DMS 273 (cell line): ENCODE data around the gene PPARD.
"Not testable (repeated sequence)": the region's sequence is repeated elsewhere in the genome, so short reads cannot be mapped to it uniquely, and the experiment has no call there.

Experiments used
- DNase-seq: peaks from one replicate; lab custom pipeline; 2025; ENCODE audit not compliant: unreplicated experiment; lab: John Stamatoyannopoulos, UW

The PPARD gene

DNA sequence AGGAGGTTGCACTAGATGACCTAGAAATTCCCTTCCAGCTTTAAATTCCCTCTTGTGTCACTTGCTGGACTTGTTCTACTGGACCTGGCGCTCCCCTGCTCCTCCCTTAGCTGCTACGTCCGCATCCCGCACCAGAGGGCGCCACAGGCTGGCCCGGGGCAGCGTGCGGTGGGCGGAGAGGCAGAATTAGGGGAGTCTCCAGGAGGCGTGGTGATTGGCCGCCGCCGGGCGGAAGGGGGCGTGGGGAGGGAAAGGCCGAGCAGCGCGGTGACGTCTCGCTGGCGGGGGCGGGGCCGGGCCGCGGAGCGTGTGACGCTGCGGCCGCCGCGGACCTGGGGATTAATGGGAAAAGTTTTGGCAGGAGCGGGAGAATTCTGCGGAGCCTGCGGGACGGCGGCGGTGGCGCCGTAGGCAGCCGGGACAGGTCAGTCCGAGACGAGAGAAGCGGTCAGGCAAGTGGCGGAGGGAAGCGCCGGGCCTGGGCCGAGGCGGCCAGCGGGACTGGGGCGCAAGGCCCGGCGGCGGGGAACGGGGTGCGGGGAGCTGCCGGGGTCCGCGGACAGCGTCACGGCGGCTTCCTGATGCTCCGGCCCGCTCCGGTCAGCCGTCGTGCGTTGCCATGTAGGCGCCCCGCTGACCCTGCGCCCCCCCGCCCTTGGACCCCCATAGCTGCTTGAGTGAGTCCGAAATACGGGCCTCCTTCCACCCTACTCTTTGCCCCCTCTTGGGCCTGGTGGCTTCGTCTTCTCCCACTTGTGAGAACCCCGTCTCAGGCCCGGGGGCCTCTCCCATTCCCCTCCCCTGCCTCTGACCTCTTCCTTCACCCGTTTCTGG, at the start of gene PPARD:
TSS of gene PPARD (plus strand) at position 301 of the 834 bp plus-strand sequence. CDS start 68,530 bp downstream, outside the sequence.
- DNase-seq: peak; percentile 99

DNA sequence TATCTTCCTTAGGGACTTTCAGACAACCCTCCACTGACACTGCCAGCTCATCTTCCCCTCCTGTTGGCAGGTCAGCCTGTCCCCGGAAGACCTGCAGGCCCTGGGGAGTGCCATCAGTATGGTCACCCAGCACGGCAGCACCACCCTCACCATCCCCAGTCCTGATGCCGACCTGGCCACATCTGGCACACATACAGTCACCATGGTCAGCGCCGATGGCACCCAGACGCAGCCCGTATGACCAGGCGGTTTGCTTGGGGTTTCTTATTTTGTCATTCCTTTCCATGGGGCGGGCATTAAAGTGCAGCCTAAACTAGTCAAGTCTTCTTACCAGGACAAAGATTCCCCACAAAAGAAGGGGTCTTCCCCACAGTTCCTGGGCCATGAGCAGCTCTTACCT, 48.7 kb upstream of the PPARD start:
- DNase-seq: no peak

GRCh38 chr6:35294308-35294945, 47.9 kb upstream of the PPARD start:
- peak; percentile 60 for DNase-seq

- no peak for DNase-seq
Measured at GRCh38 chr6:35295036-35295435, 47.3 kb upstream of the PPARD start.

DNA sequence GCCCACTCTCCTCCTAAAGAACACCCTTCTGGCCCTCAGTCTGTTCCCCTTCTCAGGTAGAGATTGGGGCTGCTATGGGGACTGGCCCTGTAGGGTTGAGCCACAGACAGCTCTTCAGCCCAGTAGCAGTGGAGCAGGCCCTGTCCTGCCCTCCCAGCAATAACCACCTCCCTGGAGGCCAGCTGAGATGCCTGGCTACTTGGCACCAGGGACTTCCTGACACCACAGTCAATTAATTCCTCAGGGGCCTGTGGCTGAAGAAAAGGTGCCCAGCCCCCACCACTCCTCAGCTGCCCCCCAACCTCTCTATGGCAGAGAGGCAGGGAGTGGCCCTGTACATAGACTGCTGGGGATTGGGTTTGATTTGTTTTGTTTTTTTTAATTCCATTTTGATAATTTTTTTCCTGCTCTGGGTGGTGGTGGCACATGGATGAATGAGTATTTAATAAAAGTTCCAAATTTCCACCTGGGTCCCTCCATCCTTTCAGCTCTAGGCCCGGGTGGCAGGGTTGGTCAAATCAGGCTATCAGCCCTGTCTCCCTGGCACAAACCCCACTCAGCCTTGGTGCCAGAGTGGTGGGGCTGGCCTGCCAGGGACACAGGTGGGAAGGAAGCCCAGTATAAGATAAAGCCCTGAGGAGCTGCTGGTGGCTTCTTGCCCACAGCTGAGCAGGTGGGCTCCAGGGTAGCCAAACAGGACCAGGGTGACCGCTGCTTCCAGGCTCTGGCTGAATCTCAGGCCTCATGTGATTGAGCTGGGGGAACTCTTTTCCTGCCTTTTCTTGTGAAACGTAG, 46.6 kb upstream of the PPARD start:
- DNase-seq: no peak

DNA sequence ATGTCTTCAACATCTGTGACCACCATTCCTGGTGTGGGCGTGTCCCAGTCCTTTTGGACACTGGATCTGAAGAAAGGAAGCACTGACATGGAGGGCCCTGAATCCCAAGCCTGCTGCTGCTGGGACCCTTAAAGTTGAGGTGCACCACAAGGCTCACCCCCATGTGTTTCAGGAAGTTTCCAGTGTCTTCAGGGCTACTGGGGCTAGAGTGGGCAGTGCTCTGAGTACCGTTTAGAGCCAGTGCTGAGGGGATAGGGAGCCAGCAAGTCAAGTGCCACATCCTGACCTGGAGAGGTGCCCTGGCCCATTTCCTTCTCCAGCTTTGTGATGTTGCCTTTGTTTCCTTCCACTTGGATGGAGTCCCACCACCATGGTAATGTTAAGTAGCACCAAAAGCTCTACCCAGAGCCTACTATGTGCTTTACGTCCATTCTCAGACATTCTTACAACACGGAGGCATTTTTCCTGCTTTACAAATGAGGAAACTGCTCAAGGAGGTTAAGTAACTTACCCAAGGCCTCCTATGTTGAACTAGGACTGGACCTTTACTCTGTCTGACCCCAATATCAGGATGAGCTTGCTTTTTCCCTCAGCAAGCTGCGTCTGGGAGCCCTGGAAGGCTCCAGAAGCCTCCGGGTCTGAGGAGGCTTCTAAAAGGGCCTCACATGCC, 45.3 kb upstream of the PPARD start:
- DNase-seq: no peak

DNA sequence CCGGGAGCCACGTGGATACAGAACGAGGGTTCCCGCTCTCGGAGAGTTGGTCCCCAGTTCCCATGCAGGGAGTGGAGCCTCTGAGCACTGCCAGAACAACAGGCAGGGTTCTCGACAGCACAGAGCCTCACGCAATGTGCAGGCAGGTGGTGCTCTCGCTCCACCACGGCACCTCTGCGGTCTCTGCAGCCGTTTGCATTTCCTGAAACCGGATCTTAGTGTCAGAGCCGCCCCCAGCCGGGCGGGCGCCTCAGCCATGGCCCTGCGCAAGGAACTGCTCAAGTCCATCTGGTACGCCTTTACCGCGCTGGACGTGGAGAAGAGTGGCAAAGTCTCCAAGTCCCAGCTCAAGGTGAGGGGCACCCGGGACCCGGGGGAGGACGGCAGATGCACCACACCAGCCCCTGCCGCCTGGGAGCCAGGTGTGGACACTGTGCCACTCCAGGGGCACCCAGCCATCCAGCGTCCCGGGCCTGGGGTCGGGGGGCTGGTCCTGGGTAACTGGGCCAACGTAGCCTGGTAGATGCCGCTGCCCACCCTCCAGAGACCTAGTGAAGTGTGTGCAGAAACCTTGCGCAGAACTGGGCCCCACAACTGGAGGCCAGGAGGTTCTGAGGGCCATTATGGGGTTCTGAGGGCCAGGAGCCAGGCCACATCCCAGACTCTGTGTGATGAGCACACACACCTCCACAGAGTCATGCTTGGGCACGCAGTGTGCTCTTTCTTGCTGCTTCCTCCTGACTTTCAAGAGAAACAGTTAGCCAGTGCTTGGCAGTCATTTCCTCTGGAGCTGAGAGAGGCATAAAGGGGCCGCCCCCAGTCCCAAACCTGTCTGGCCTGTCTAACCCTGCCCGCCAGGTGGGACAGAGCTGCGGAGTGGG, 44.5 kb upstream of the PPARD start, which contains the start of gene DEF6:
TSS of gene DEF6 (plus strand) at position 218 of the 881 bp plus-strand sequence. CDS start at position 257, 39 bp downstream.
- DNase-seq: peak; percentile 96

DNA sequence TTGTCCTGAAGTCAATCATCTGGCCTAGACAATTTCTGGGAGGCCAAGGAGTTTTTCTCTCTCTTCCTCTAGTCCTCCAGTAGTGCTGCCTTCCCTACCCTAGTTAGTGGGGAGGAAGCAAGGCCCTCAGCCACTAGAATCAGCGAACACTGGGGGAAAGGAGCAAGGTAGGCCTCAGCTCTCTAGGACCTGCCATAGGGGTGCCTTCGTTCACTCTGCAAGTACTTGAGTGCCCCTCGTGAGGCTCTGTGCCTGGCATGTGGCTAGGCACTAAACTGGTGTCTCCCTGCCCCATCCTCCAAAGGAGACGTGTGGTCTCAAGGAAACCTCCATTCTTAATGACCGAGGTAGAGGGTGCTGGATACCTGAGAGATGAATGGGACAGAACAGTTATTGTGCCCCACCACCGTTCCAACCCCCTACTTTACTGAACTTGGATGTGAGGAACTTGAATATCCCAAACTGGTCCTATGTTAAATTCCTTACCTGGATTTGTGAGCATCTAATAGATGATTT, 43.7 kb upstream of the PPARD start:
- no peak for DNase-seq

- DNase-seq: no peak
Measured at GRCh38 chr6:35299674-35300073, 42.7 kb upstream of the PPARD start.

GRCh38 chr6:35300848-35301247, 41.5 kb upstream of the PPARD start:
- no peak for DNase-seq

GRCh38 chr6:35302604-35303241, 39.6 kb upstream of the PPARD start:
- DNase-seq: no peak

DNA sequence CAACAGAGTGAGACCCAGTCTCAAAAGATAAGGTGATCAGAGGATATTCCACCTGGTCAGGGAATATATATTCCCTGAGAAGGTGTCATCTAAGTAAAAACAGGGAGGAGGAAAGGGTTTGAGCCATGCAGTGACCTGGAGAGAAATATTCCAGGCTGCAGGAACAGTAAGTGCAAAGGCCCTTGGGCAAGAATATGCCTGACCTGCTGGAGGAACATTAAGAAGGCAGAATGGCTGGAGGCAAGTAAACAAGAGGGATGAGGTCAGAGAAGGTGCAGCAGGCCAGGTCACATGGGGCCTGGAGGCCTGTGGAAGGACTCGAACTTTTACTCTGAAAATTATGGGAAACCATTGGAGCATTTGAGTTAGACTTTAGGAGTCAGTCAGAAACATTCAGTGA, 38.1 kb upstream of the PPARD start:
- DNase-seq: no peak

GRCh38 chr6:35305117-35305516, 37.2 kb upstream of the PPARD start:
- DNase-seq: peak; percentile 16

GRCh38 chr6:35307138-35307537, 35.2 kb upstream of the PPARD start:
- not testable (repeated sequence) for DNase-seq

GRCh38 chr6:35308543-35308942, 33.8 kb upstream of the PPARD start:
- DNase-seq: not testable (repeated sequence)

DNA sequence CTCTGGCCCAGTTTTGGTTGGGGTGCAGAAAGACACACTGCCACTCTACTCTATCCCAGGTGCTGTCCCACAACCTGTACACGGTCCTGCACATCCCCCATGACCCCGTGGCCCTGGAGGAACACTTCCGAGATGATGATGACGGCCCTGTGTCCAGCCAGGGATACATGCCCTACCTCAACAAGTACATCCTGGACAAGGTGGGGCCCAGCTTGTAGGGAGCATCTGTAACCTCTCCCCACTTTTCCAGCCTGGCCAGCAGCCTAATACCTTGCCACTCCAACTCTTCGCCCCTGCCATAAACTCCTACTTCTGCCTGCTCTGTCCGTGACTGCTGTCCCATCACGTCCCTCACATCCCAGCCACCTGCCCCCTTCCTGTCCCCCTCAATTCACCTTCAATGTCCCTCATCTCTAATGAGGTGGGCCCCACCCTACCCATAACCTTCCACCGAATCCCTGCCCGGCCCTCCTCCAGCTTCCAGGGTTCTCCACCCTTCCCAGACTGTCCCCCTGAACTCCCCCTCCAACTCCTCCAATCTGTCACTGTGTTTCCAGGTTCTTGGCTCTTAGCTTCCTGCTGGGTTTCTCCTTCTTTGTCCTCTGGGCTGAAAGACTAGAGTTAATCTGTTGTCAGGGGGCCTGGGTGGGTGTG, 32.6 kb upstream of the PPARD start:
- no peak for DNase-seq

- DNase-seq: no peak
Measured at GRCh38 chr6:35310265-35310831, 32.0 kb upstream of the PPARD start.

DNA sequence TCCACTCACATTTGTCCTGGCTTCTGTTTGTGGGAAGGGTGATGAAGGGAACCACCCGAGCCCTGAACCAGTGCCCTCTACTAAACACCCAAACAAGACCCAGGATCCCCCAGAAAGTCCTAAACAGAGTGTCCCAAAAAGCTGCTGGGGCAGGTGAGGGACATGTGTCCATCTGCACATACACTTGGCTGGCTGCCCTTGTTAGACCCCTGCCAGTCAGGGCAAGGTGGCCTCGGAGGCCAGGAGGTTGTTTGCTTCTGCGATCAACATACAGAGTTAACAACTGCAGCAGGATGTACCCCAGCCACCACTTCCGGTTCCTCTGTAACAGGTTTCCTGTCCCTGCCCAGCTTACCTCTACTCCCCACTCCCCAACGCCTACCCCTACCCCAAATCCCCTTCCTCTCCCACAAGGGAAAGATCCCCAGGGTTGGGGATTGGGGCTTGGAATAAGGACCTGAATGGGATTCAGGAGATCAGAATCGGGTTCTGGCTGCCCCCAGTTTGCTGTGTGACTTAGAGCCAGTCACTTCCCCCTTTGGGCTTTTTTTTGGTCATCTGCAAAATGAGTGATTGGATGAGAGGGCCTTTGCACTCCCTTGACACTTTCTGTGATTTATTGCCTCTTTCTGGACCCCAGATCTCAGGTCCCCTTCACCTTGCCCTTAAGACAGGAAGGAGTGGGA, 30.8 kb upstream of the PPARD start:
- no peak for DNase-seq
